Renal cortical epithelial cell (primary cell): ENCODE measurements around the gene HSPH1. TPM values are rescaled to one million over a fixed set of nuclear protein-coding genes. Genes with fewer than 3 reads are reported as not detected.
"Not testable (repeated sequence)": the region's sequence is repeated elsewhere in the genome, so short reads cannot be mapped to it uniquely, and the experiment has no call there.

Experiments
- DNase-seq: peaks from one replicate; pipeline ENCODE4 v3.0.0-alpha.2; 2011; ENCODE audit warnings: low read depth
- total RNA-seq: library from RNA; depleted of rRNA; stranded (reverse); fragments of >200 nt; gene quantifications from 2 replicates; pipeline ENCODE4 v1.2.3, GENCODE V29; 2014

The HSPH1 gene
- total RNA-seq, 1 donor from 2014 or later, result 102 TPM

- no peak for DNase-seq
Observed at GRCh38 chr13:31131470-31131961, 30.2 kb downstream of the HSPH1 start.

GRCh38 chr13:31129419-31129818, 32.3 kb downstream of the HSPH1 start:
- DNase-seq, result no peak

GRCh38 chr13:31124204-31124603, 37.5 kb downstream of the HSPH1 start:
- DNase-seq, result no peak

- no peak for DNase-seq
Observed at GRCh38 chr13:31122544-31123260, 39.0 kb downstream of the HSPH1 start.

GRCh38 chr13:31122143-31122542, 39.6 kb downstream of the HSPH1 start:
- no peak for DNase-seq

- no peak for DNase-seq
Observed at GRCh38 chr13:31121379-31122140, 40.1 kb downstream of the HSPH1 start.

GRCh38 chr13:31119966-31120700, 41.6 kb downstream of the HSPH1 start:
- DNase-seq, result no peak

- no peak for DNase-seq
Observed at GRCh38 chr13:31119526-31119925, 42.2 kb downstream of the HSPH1 start.

GRCh38 chr13:31116224-31116623, 45.5 kb downstream of the HSPH1 start:
- DNase-seq, result peak; percentile 3

GRCh38 chr13:31115616-31116015, 46.1 kb downstream of the HSPH1 start:
- no peak for DNase-seq

GRCh38 chr13:31114641-31115040, 47.1 kb downstream of the HSPH1 start:
- DNase-seq, result no peak

GRCh38 chr13:31111136-31111535, 50.6 kb downstream of the HSPH1 start:
- no peak for DNase-seq

- no peak for DNase-seq
Observed at GRCh38 chr13:31110617-31111016, 51.1 kb downstream of the HSPH1 start.

- DNase-seq, result no peak
Observed at GRCh38 chr13:31110169-31110568, 51.5 kb downstream of the HSPH1 start.

- no peak for DNase-seq
Observed at GRCh38 chr13:31107109-31107508, 54.6 kb downstream of the HSPH1 start.

- no peak for DNase-seq
Observed at GRCh38 chr13:31105856-31106255, 55.8 kb downstream of the HSPH1 start.

GRCh38 chr13:31105020-31105795, 56.5 kb downstream of the HSPH1 start:
- DNase-seq, result no peak

- DNase-seq, result no peak
Observed at GRCh38 chr13:31102905-31103304, 58.8 kb downstream of the HSPH1 start.

- DNase-seq, result no peak
Observed at GRCh38 chr13:31101472-31102170, 60.1 kb downstream of the HSPH1 start.

- no peak for DNase-seq
Observed at GRCh38 chr13:31100721-31101120, 61.0 kb downstream of the HSPH1 start.

- DNase-seq, result not testable (repeated sequence)
Observed at GRCh38 chr13:31097911-31098434, 63.7 kb downstream of the HSPH1 start.
